Stomach (tissue), 4 donors: ENCODE data around the gene SPATA18.

Experiments
- EP300 ChIP-seq: sonication (generic); formaldehyde crosslinking; IDR thresholded peaks from one replicate; pipeline ENCODE4 v1.6.1; 2017; ENCODE audit warnings: antibody characterized with exemption
- POLR2A ChIP-seq, 4 donors: fragments of 450-650 bp; IDR thresholded peaks; one replicate each; pipeline ENCODE4 v1.6.1; 2016; ENCODE audit warnings: antibody characterized with exemption in 4 of 4, control low read depth in 2 of 4, mild to moderate bottlenecking in 1 of 4, moderate library complexity in 1 of 4
- POLR2AphosphoS5 ChIP-seq, 3 donors: sonication (generic); formaldehyde crosslinking; IDR thresholded peaks; one replicate each; pipeline ENCODE4 v1.6.1; 2016; ENCODE audit warnings: antibody characterized with exemption in 3 of 3
- TF ChIP-seq, protein P1 (sequence below), 7 experiments: fragments of 450-650 bp in 4 of 7; fragments of 200-600 bp in 3 of 7; sonication (generic) in 3 of 7; IDR thresholded peaks; one replicate each; pipeline ENCODE4 v1.5.1; 2016 to 2019; ENCODE audit warnings: antibody characterized with exemption in 7 of 7, control low read depth in 2 of 7, mild to moderate bottlenecking in 1 of 7

DNA sequence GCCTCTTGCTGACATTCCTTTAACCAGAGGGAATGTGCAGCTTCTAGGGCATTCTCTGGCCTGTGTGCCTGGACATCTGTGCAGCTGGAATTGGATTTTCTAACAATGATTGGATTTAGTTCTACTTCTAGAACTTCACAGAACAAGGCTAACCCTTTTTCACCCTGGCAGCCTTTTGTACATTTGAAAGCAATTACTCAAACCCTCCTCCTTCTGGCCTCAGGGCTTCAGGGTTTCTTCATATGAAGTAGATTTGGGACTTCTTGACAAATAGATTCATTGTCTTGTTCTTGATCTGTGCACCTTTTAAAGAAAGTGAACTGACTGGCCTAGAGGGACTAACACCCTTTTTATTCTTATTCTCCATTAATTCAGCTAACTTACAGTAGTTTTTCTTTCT, 30.1 kb downstream of the SPATA18 start:
- TF ChIP-seq POLR2A (IDR thresholded peaks at IDR 0.05) = no peak
- TF ChIP-seq, protein P1, sequence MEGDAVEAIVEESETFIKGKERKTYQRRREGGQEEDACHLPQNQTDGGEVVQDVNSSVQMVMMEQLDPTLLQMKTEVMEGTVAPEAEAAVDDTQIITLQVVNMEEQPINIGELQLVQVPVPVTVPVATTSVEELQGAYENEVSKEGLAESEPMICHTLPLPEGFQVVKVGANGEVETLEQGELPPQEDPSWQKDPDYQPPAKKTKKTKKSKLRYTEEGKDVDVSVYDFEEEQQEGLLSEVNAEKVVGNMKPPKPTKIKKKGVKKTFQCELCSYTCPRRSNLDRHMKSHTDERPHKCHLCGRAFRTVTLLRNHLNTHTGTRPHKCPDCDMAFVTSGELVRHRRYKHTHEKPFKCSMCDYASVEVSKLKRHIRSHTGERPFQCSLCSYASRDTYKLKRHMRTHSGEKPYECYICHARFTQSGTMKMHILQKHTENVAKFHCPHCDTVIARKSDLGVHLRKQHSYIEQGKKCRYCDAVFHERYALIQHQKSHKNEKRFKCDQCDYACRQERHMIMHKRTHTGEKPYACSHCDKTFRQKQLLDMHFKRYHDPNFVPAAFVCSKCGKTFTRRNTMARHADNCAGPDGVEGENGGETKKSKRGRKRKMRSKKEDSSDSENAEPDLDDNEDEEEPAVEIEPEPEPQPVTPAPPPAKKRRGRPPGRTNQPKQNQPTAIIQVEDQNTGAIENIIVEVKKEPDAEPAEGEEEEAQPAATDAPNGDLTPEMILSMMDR (IDR thresholded peaks at IDR 0.05) = no peak
- no peak for TF ChIP-seq POLR2AphosphoS5 (IDR thresholded peaks at IDR 0.05)
- no peak for TF ChIP-seq EP300
